Endothelial cell of umbilical vein (primary cell): ENCODE results near the gene POU6F1.

ENCODE experiments used
- CTCF ChIP-seq, 2 donors: IDR thresholded peaks; 1 replicate in 1 of 2; 2 replicates in 1 of 2; pipeline ENCODE4 v1.5.1; 2011; ENCODE audit warnings: low read length in 2 of 2, mild to moderate bottlenecking in 2 of 2, moderate library complexity in 2 of 2, control low read depth in 1 of 2, inconsistent platforms in 1 of 2, low read depth in 1 of 2; ENCODE audit not compliant: insufficient read depth in 1 of 2; ENCODE audit errors: extremely low read depth in 1 of 2
- EZH2 ChIP-seq: IDR thresholded peaks from 2 replicates; pipeline ENCODE4 v1.6.1; 2012; ENCODE audit warnings: borderline replicate concordance, low read depth, mild to moderate bottlenecking, moderate library complexity, low read length, inconsistent platforms; ENCODE audit not compliant: severe bottlenecking
- POLR2A ChIP-seq: IDR thresholded peaks from 2 replicates; pipeline ENCODE4 v1.6.1; 2012; ENCODE audit warnings: low read depth, mild to moderate bottlenecking, control low read depth, low read length
- POLR2AphosphoS5 ChIP-seq: IDR thresholded peaks from 2 replicates; pipeline ENCODE4 v1.6.1; 2012; ENCODE audit warnings: low read depth, mild to moderate bottlenecking, control low read depth, low read length, moderate library complexity; ENCODE audit not compliant: insufficient read depth

- TF ChIP-seq EZH2 (no peak), POLR2AphosphoS5 (no peak), CTCF (IDR thresholded peaks at IDR 0.05; ENCODE audit: extremely low read depth in 1 of 2, insufficient read depth in 1 of 2, low read depth in 1 of 2, low read length in 2 of 2) (no peak), POLR2A (no peak)
Measured at GRCh38 chr12:51224625-51225024, 6.8 kb upstream of the POU6F1 start.
